SHP77 treated with DMSO at 0.1 percent for 48 hours (cell line): ENCODE measurements around the gene PITPNM3.
"Not testable (repeated sequence)": the region's sequence is repeated elsewhere in the genome, so short reads cannot be mapped to it uniquely, and the experiment has no call there.

ENCODE experiments used
- DNase-seq: peaks from one replicate; lab custom pipeline; 2025; lab: John Stamatoyannopoulos, UW

Gene PITPNM3

GRCh38 chr17:6574687-6575595 is 18.6 kb upstream of the PITPNM3 start:
- no peak for DNase-seq

GRCh38 chr17:6573982-6574686 is 17.8 kb upstream of the PITPNM3 start:
- no peak for DNase-seq

- DNase-seq, result not testable (repeated sequence)
Measured at GRCh38 chr17:6573495-6573894, 17.1 kb upstream of the PITPNM3 start.

- DNase-seq, result no peak
Measured at GRCh38 chr17:6572972-6573370, 16.6 kb upstream of the PITPNM3 start.

DNA sequence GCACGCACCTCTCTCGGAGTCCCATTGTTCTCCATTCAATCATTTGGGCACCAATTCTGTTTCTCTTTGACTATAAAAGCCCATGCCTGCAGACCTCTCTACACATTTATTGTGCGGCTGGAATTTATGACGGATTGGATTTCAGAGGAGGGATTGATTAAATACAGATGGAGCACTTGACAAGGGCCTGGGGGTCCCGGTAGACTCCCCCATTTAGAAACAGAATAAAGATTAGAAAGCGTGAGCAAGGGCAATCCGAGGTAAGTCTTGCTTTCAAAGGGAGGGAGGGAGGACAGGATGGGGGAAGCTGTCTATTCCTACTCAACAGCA is 15.1 kb upstream of the PITPNM3 start:
- no peak for DNase-seq

DNA sequence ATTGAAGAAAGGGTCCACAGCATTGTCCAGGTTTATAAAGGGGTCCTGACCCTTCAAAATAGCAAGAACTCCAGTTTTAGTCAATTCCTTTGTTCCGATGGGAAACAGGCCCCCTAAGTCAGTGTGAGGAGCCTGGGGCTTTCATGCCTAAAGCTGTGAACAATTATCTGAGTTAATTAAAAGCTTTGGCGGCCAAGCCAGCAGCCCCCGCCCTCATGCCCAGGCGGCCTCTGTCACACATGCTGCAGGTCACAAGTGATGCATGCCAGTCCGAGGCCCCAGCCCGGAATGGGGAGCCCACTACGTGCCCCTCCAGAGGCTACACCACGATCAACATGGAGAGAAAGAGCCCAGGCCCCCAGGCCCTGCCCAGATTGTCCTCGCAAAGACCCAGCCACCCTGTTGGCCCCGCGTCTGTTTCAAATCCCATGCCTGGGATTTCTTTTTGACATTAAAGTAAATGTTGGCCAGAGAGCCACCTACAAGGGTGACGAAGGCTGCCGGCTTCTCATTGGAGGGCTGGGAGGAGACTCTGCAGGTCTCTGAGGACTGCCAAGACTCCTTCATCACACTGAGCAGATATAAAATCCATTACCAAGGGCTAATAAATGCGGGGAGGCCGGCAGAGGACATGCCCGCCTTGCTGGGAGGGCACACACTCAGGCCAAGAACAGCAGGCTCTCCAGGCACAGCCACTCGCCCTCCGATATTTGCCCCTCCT is 14.5 kb upstream of the PITPNM3 start:
- DNase-seq, result no peak

DNA sequence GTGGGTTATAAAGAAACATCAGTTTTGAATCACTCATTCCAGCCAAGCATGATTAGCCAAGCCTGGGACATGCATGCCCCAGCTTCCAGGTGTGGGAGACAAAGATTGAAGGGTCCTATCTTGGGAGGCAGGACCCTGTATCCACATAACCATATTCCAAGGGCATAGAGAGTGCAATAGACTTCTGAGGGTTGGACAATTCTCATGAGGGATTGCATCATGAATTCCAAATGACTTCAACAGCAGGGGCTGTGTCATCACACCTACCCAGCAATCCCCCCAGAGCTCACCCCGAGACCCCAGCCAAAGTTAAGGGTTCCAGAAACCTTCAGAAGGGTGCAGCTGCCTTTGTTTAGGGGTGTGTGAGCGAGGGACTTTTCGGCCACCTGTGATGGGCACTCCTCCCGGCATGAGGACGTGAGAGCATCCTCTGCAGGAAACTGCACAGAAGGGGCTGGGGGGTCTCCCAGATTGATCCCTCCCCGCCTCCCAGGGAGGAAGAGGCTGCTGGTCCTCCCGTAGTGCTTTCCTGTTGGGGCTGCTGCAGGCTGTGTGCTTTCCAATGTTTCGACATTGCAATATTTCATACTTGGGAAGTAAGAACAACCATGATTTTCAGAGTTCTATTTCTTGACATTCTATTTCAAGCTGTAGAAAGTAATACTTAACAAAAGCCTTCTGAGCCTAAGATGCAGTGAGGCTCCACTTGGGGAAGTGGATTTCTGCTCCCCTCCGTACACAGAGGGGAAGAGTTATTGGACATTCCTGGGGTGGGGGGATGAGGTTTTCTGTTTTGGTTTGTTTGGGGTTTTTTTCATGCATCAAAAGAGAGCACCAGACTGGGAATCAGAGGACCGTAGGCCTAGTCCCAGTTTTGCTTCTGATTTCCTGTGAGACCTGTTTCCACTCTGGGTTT is 13.3 kb upstream of the PITPNM3 start:
- no peak for DNase-seq

GRCh38 chr17:6568184-6568758 is 11.9 kb upstream of the PITPNM3 start:
- no peak for DNase-seq

GRCh38 chr17:6567528-6568183 is 11.3 kb upstream of the PITPNM3 start:
- no peak for DNase-seq

DNA sequence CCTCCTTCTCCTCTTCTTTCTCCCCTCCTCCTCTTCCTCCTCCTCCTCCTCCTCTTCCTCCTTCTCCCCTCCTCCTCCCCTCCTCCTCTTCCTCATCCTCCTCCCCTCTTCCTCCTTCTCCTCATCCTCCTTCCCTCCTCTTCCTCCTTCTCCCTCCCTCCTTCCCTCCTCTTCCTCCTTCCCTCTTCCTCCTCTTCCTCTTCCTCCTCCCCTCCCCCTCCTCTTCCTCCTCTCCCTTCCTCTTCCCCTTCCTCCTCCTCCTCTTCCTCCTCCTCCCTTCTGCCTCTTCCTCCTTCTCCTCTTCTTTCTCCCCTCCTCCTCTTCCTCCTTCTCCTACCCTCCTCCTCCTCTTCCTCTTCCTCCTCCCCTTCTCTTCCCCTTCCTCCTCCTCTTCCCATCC is 5.1 kb upstream of the PITPNM3 start:
- no peak for DNase-seq

DNA sequence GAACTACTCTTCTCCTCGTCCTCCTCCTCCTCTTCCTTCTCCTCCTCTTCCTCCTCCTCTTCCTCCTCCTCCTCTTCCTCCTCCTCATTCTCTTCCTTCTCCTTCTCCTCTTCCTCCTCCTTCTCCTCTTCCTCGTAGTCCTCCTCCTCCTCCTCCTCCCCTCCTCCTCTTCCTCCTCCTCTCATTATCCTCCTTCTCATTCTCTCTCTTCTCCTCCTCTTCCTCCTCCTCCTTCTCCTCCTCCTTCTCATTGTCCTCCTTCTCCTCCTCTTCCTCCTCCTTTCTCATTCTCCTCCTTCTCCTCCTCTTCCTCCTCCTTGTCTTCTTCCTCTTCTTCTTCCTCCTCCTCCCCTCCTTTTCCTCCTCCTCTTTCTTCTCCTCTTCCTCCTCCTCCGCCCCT is 4.1 kb upstream of the PITPNM3 start:
- no peak for DNase-seq

GRCh38 chr17:6559753-6560215 is 3.4 kb upstream of the PITPNM3 start:
- no peak for DNase-seq

- no peak for DNase-seq
Measured at GRCh38 chr17:6558932-6559752, 2.8 kb upstream of the PITPNM3 start.

DNA sequence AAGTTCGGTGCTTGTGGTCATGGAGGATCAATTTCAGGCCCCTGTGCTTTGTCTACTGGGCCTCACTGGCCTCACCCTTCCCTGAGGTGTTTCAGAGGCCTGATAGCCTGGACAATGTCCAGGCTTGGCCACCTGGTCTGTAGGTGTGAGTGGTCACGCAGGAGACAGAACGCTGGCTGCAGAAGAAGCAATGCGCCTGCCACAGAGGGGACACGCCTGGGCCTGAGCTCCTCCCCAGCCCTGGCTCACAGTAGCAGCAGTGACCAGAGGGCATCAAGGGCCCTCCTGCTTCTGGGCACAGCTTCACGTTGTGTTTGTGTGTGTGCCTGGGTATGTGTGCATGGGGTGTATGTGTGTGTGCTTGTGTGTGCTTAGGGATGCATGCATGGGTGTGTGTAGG is 1.9 kb upstream of the PITPNM3 start:
- DNase-seq, result no peak

DNA sequence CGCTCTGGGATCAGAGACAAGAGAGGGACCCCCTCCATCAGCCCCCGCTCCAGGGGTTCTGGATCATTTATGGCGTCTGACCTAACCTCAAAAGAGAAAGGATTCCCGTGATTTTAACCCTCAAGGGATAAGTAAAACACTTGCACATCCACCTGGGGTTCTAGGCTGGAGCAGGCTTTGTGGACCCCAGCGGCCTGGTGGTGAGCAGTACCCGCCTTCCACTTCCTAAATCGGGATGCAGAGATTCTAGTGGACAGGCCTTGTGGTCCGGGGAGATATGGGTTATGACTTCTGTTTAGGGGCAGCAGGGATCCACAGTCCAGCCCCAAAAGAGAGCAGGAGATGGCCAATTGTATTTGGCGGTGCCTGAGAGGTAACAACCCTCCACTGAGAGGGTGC is 684 bp upstream of the PITPNM3 start:
- no peak for DNase-seq

GRCh38 chr17:6555331-6556120 is 829 bp downstream of the PITPNM3 start:
- DNase-seq, result no peak

DNA sequence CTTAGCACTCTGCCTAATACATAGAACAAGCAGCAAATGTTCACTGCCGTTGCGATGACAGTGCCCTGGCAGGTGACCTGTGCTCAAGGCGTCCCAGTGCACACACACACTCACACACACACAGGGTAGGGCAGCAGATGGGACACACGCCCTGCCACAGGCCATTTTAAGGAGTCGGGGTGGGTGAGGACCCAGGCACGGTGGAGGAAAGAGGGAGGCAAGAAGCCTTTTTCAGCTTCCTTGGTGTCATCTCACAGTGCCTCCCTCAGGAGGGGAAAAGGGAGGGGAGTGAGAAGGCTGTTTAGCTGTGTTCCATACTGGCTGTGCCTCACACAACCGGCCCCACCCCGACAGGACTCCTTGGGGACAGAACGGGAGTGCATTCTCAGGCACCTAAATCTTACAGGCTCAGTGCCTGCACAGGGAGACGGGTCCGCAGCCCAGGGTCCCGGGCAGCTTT is 1.5 kb downstream of the PITPNM3 start:
- DNase-seq, result no peak

GRCh38 chr17:6554342-6554741 is 2.0 kb downstream of the PITPNM3 start:
- no peak for DNase-seq
